ENCODE data around the gene ACOT13.
"Not testable (repeated sequence)": the region's sequence is repeated elsewhere in the genome, so short reads cannot be mapped to it uniquely, and the experiment has no call there.

ACOT13 gene

DNA sequence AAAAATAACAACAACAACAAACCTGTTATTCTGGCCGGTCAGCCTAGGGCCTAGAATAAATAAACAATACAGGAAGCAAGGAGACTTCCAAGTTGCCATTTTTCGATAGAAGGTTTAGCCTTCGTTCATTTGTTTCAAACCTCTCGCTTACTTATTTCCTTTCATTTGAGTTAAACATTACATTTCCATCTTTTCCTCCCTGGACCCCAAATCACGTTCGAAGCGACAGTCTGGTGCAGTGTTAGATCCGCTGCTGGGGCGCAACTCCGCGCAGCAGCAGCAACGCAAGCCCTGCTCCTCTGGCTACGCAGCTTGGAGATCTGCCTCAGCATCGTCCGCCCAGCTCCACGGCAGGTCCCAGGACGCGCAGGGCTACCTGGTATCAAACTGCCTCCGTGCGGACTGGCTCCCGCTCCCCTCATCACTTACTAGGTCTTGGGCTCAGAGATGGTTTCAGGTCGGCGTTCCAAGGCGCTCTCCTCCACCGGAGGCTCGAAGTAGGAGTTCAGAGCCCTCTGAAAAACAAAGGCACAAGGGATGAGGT is 708 bp upstream of the ACOT13 start:
- peak in 1 of 2 experiments; percentile 29 for DNase-seq (ENCODE audit: low read depth in 1 of 2, low spot score in 1 of 2)
- in situ Hi-C loops (cut with HindIII; ENCODE audit: low pct_unique_long_range_greater_than_20kb, low sequenced_read_pairs), result no loop called here
- TF ChIP-seq JUND (IDR thresholded peaks at IDR 0.05; ENCODE audit: low read depth), result no peak

DNA sequence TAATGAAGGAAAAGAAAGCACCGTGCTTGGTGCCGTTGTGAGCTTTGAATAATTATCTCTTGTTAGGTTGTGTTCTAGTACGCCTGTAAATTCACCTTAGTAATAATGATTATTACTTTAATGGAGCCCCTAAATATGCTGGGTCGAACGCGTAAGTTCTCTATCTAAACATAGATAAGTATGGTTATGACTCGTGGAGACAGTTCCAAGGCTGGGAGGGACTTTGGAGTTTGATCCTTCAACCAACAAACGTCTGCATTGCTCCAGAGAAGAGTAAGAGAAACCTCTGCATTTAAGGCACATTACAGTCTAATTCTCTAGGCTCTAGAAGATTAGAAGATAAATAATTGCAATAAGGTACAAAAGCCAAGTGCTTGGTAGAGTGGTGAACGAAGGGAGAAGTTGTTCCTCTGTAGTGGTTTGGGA is 514 bp downstream of the ACOT13 start:
- no peak for TF ChIP-seq JUND (IDR thresholded peaks at IDR 0.05; ENCODE audit: low read depth)
- DNase-seq (ENCODE audit: low read depth in 1 of 2, low spot score in 1 of 2), result no peak
- in situ Hi-C loops (cut with HindIII; ENCODE audit: low pct_unique_long_range_greater_than_20kb, low sequenced_read_pairs), result no loop called here

DNA sequence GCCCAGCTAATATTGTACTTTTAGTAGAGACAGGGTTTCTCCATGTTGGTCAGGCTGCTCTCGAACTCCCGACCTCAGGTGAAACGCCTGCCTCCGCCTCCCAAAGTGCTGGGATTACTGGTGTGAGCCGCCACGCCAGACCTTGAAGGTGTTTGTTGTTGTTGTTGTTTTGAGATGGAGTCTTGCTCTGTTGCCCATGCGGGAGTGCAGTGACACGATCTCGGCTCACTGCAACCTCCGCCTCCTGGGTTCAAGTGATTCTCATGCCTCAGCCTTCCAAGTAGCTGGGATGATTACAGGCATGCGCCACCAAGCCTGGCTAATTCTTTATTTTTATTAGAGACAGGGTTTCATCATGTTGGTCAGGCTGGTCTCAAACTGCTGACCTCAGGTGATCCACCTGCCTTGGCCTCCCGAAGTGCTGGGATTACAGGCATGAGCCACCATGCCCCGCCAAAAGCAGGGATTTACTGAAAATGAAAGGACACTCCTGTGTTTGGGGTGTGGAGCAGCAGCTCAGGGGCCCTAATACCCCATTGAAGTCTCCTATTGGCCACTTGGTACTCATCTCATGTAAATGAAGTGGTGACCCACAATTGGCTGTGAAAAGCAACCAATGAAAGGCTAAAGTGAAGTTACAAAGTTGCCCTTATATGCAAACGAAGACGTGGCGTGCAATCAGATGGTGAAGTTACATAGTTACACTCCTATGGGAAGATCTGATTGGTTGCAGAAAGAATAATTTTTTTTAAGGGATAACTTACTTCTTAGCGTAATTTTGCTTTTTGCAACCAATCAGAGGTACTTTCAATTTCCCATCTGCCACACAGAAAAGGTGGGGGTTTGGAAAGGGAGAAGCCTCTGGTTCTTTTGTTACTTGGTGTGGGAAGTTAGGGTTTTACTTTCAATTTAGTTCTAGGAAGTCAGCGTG is 1.5 kb downstream of the ACOT13 start:
- DNase-seq (ENCODE audit: low read depth in 1 of 2, low spot score in 1 of 2); in situ Hi-C loops (cut with HindIII; ENCODE audit: low pct_unique_long_range_greater_than_20kb, low sequenced_read_pairs): not testable (repeated sequence)

DNA sequence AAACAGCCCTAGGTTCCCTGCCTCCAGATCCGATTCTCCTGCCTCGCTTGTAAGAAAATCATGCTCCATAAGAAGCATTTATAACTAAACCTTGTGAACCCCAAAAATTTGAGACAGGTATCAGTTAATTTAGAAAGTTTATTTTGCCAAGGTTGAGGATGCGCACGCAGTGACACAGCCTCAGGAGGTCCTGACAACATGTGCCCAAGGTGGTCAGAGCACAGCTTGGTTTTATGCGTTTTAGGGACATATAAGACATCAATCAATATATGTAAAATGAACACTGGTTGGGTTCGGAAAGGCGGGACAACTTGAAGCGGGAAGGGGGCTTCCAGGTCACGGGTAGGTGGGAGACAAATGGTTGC is 2.1 kb downstream of the ACOT13 start:
- in situ Hi-C loops (cut with HindIII; ENCODE audit: low pct_unique_long_range_greater_than_20kb, low sequenced_read_pairs), result no loop called here
- no peak for DNase-seq (ENCODE audit: low read depth in 1 of 2, low spot score in 1 of 2)
- TF ChIP-seq JUND (IDR thresholded peaks at IDR 0.05; ENCODE audit: low read depth), result no peak

DNA sequence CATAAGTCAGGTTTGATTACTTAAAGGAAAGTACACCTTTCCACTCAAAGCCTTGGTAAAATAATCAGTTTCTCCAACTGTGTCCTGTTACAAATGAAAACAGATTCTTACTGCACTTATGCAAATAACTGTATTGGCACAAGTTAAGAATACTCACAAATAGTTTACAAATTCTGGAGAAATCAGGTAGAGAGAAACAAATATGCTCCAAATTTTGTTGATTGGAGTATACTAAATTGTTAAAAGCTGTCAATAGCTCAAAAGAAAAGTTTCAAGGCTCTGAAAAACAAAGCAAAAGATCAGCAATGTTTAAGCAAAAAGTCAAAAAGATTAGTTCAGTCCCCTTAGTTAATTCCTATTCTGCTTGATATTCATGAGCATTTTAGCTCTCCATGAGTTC is 3.6 kb downstream of the ACOT13 start:
- DNase-seq (ENCODE audit: low read depth in 1 of 2, low spot score in 1 of 2); in situ Hi-C loops (cut with HindIII; ENCODE audit: low pct_unique_long_range_greater_than_20kb, low sequenced_read_pairs): not testable (repeated sequence)

DNA sequence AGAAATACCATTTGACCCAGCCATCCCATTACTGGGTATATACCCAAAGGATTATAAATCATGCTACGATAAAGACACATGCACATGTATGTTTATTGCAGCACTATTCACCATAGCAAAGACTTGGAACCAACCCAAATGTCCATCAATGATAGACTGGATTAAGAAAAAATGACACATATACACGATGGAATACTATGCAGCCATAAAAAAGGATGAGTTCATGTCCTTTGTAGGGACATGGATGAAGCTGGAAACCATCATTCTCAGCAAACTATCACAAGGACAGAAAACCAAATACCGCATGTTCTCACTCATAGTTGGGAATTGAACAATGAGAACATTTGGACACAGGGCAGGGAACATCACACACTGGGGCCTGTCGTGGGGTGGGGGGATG is 4.2 kb downstream of the ACOT13 start:
- in situ Hi-C loops (cut with HindIII; ENCODE audit: low pct_unique_long_range_greater_than_20kb, low sequenced_read_pairs); DNase-seq (ENCODE audit: low read depth in 1 of 2, low spot score in 1 of 2): not testable (repeated sequence)

DNA sequence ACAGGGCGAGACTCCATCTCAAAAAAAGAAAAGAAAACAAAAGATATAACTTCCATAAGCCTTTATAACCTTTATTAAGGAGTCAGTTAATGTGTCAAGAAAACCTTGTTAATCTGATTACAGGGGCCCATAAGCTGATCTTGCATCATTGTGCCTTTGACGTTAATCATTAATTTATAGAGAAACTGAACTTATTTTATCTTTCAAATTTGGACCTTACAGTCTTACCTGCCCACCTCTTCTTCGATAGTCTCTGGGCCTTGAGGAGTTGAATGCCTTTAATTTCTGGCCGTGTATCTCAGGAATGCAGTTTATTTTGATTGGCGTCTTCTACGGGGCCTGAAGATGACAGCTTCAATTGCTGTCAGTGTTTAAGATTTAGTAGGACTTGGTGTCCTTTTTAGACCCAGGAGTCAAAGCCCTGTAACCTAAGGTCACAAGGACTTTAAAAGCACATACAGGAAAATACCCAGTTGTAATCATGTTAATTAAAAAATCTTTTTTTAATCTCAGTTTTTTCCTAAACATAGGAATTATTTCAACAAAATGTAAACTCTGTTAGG is 5.8 kb downstream of the ACOT13 start:
- no peak for DNase-seq (ENCODE audit: low read depth in 1 of 2, low spot score in 1 of 2)
- in situ Hi-C loops (cut with HindIII; ENCODE audit: low pct_unique_long_range_greater_than_20kb, low sequenced_read_pairs), result no loop called here
- no peak for TF ChIP-seq JUND (IDR thresholded peaks at IDR 0.05; ENCODE audit: low read depth)

DNA sequence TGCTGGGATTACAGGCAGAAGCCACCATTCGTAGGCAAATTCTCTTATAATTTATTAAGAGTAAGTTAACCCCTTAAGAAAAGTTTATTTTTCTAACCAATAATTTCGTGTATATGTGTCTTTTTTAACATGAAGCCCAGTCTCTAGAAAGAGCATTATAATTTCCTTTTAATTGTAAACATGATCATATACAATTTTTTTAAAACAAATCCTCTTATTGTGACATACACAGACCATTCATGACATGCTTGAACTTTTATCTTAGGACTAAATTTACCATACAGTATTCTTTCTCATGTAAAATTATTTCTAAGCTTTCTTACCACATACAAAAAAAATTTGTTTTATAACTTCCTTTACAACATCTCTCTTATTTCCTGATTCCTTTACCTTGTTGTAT is 6.7 kb downstream of the ACOT13 start:
- no peak for DNase-seq (ENCODE audit: low read depth in 1 of 2, low spot score in 1 of 2)
- TF ChIP-seq JUND (IDR thresholded peaks at IDR 0.05; ENCODE audit: low read depth), result no peak
- in situ Hi-C loops (cut with HindIII; ENCODE audit: low pct_unique_long_range_greater_than_20kb, low sequenced_read_pairs), result no loop called here

DNA sequence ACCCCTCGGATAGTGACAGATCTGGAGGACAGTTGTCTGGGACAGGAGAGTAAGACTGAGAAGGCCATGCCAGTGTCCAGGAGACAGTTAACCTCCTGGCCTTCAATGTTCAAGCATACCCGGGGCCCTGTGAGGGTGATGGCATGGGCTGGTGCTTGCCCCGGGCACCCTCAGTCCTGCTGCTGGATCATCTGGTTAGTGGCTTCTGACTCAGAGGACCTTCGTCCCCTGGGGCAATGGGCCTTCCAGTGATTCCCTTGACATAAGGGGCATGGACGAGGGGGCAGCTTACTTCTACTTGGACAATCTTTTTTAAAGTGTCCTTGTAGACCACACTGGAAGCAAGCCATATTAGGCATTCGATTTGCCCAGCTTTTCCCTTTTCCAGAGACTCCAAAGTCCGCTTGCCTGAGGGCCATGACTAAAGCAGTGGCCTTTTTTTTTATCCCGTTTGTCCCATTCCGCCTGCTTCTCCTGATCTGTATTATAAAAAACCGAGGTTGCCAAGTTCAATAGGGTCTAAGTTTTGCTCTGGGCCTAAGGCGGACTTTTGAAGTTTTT is 12.0 kb downstream of the ACOT13 start:
- in situ Hi-C loops (cut with HindIII; ENCODE audit: low pct_unique_long_range_greater_than_20kb, low sequenced_read_pairs); DNase-seq (ENCODE audit: low read depth in 1 of 2, low spot score in 1 of 2): not testable (repeated sequence)

DNA sequence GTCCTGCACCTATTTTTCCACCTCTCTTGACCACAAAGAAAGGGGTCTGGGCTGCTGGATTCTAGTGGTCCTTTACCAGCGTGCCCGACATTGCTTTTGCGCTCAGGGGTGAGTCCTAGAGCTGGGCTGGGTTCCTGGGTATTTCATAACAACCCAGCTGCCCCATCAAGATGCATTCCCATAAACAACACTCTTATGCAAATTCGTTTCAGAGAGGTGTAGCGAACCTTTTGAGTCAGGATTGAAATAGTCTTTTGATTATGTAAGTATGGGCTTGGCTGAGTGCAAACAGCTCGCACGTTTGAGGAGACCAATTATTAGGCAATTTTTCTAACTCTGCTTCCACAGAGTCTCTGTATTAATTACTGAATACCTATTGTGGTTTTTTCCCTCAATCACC is 13.7 kb downstream of the ACOT13 start:
- TF ChIP-seq JUND (IDR thresholded peaks at IDR 0.05; ENCODE audit: low read depth), result no peak
- in situ Hi-C loops (cut with HindIII; ENCODE audit: low pct_unique_long_range_greater_than_20kb, low sequenced_read_pairs), result no loop called here

DNA sequence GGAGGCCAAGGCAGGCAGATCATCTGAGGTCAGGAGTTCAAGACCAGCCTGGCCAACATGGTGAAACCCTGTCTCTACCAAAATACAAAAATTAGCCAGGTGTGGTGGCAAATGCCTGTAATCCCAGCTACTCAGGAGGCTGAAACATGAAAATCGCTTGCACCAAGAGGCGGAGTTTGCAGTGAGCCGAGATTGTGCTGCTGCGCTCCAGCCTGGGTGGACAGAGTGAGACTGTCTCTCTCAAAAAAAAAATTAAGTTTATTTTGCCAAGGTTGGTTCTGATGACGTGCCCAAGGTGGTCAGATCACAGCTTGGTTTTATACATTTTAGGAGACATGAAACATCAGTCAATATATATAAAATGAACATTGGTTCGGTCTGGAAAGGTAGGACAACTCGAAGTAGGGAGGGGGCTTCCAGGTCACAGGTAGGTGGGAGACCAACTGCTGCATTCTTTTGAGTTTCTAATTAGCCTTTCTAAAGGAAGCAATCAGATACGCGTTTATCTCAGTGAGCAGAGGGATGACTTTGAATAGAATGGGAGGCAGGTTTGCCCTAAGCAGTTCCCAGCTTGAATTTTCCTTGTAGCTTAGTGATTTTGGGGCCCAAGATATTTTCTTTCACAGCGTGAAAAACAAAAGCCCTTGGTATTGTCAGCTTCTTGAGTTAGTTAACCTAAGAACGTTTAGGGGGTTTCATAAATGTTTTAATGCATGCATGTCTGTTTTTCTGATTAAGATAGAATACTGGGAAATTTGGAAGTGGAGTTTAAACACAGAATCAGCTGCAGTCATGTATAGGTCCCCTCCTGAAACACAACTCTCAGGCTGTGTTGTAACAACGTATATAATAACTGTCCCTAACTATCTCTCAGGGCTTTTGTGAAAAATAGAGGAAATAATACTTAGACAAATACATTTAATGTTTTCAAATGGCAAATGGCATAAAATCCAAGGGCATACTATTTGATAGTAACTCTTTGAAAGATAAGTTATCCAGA is 16.7 kb downstream of the ACOT13 start:
- in situ Hi-C loops (cut with HindIII; ENCODE audit: low pct_unique_long_range_greater_than_20kb, low sequenced_read_pairs), result no loop called here
- no peak for TF ChIP-seq JUND (IDR thresholded peaks at IDR 0.05; ENCODE audit: low read depth)
- DNase-seq (ENCODE audit: low read depth in 1 of 2, low spot score in 1 of 2), result no peak

More for the DNA sequence above, 13.7 kb downstream of the ACOT13 start:
- no peak for DNase-seq (ENCODE audit: low read depth in 1 of 2, low spot score in 1 of 2)

DNA sequence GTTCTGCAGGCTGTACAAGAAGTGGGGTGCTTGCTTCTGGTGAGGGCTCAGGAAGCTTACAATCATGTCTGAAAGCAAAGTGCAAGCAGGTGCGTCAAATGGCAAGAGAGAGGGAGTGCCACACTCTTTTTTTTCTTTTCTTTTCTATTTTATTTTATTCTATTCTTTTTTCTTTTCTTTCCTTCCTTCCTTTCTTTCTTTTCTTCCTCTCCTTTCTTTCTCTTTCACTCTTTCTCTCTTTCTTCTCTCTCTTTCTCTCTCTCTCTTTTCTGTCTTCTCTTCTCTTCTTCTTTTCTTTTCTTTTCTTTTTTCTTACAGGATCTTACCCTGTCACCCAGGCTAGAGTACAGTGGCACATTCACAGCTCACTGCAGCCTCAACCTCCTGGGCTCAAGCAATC is 19.5 kb downstream of the ACOT13 start:
- no peak for DNase-seq (ENCODE audit: low read depth in 1 of 2, low spot score in 1 of 2)
- no peak for TF ChIP-seq JUND (IDR thresholded peaks at IDR 0.05; ENCODE audit: low read depth)
- in situ Hi-C loops (cut with HindIII; ENCODE audit: low pct_unique_long_range_greater_than_20kb, low sequenced_read_pairs), result no loop called here

Data from T47D (cell line).